HG03558 (cell line): Measurements from ENCODE around the gene CDK16.
A peak's percentile ranks its signal among the peaks of the same experiment; 100 is the strongest.

ENCODE experiments used
- ATAC-seq: cut with Tn5 transposase; IDR thresholded peaks from one replicate; pipeline ENCODE4 v1.9.1; 2021; ENCODE audit warnings: moderate number of reproducible peaks; ENCODE audit not compliant: unreplicated experiment; ENCODE audit errors: extremely low read depth

CDK16 gene

DNA sequence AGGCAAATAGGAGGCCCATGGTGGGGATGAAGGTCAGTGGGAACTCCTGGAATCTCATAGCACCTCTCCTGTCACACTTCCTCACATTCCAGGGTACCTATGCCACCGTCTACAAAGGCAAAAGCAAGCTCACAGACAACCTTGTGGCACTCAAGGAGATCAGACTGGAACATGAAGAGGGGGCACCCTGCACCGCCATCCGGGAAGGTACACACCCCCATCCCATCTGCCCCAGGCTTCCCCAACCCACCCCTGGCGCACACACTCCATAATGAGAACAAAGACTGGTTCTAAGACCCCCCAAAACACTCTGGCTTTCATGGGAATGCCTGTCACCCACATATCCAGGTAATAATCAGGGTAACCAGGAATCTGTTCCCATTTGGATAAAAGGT lies 6.4 kb downstream of the CDK16 start:
- ATAC-seq, result no peak

DNA sequence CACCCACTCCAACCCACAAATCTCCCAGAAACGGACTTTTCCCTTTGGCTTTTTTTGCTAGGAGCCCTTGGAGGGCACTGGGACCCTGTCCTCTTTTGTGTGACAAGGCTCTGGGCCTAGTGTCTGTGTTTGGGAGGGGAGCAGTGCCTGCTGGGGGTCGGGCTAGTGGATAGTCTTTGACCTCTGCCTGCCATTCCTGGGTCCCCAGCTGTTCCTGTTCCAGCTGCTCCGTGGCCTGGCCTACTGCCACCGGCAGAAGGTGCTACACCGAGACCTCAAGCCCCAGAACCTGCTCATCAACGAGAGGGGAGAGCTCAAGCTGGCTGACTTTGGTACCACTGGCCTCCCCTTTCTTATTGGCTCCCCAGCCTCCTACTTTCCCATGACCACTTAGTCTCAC lies 7.6 kb downstream of the CDK16 start:
- no peak for ATAC-seq

DNA sequence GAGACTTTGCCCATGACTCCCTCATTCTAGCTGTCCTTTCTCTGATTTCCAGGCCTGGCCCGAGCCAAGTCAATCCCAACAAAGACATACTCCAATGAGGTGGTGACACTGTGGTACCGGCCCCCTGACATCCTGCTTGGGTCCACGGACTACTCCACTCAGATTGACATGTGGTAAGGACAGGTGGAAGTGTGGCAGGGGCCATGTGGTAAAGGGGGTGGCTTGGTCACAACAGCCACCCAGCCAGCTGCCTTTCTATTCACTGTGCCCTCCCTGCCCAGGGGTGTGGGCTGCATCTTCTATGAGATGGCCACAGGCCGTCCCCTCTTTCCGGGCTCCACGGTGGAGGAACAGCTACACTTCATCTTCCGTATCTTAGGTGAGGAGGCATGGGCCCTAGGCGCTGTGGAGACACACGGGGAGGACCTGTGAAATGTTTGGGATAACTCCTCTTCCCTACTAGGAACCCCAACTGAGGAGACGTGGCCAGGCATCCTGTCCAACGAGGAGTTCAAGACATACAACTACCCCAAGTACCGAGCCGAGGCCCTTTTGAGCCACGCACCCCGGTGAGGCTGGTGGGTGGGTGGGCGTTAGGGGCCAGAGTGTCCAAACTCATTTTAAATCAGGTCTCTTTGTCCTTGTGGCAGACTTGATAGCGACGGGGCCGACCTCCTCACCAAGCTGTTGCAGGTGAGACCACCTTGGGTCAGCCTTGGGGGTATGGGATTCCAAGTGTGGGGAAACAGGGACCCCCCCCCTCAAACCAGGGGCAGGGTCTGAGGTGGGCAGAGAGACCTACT lies 8.3 kb downstream of the CDK16 start:
- ATAC-seq, result no peak

DNA sequence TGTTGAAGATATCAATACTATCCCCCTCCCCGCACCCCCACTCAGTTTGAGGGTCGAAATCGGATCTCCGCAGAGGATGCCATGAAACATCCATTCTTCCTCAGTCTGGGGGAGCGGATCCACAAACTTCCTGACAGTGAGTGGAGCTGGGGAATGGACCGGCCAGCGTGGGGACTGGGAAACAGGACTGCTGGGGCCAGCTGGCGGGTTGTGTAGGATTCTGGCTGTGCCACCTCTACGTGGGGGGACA lies 8.8 kb downstream of the CDK16 start:
- no peak for ATAC-seq

DNA sequence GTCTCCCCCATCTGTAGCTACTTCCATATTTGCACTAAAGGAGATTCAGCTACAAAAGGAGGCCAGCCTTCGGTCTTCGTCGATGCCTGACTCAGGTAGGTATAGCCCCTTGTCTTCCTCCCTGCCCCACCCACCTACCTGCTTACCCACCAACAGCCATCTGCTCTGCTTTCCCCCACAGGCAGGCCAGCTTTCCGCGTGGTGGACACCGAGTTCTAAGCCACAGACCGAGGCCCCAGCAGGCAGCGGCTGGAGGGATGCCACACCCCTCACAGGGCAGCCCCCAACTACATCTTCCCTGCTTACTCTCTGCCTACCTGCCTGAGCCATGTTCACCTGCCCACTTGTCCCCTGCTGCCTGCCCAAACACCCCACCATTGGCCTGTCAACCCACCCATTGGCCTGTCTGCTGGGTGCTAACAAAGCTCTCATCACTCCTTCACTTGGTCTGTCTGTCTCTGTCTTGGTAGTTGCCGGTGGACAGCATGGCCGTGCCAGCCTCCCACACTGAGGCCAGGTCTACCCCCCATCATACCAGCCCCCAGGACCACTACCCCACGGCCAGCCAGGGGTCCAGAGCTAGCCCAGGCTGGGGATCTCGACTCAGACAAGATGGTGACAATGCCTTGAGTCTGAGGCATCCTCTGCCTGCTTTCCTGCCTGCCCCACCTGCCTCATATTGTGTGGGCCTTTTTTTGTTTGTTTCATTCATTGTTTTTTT lies 10.2 kb downstream of the CDK16 start:
- ATAC-seq, result no peak

DNA sequence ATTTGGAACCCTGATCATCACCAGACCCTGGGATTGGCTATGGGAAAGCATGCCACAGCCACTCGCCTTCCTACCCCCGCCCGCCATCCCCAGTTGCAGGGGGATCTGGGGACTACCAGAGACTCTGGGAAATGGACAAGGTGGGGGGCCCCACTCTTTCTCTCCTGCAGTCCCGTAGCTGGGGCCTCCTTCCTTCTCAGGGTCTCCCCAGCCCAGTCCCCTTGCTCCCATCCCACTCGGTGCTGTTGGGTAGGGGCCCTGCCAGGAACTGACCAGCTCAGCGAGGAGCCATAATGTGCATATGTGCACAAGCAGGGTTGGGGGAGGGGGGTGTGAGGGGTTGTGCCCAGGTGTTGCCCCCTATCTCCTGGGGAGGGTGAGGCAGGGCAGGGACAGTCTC lies 10.9 kb downstream of the CDK16 start:
- no peak for ATAC-seq

DNA sequence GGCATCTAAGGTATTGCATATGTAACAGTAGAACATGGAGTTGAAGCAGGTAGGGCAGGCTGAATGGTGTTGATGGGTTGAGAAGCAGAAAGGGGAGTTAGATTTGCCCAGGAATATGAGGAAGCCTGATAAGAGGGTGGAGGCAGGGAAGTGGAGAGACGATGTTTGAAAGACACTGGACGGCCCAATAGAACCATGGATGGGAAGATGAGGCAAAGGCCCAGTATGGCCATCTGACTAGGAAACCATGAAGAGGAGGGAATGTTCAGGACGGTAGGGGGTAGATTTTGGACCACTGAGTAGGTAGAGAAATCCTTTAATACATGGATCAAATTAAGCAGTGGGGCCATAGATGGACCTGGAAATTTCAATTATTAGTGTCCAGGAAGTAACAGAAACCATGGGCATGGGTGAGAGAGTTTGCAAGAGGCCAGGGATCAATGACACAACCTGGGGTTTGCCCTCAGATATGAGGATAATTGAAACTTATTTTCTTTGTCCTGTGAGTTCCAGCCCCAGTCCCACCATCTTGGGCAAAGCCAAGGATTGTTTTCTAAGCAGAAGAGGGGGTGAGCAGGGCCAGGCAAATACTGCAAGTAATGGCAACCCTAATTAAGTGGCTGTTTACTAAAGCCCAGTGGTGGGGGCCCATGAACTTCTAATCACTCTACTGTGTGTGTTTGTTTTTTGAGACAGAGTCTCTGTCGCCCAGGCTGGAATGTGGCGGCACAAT lies 11.8 kb downstream of the CDK16 start:
- ATAC-seq, result no peak

DNA sequence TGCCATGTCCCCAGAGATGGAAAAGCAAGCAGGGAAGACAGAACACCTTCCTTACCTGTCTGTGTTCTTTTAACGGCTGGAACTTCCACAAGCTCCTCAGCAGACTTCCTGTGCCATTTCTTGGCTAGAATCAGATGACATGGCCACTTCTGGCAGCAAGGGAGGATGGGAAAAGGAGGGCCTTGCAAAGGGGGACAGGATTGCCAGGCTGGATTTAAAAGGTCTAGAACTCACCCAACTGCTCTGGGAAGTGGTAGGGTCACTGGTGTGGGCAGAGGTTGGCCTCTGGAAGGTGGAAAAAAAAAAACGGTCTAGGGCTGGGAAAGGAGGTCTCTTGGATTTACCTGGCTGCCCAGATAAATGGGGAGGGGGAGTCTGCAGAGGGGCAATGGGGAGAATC lies 12.7 kb downstream of the CDK16 start:
- no peak for ATAC-seq

DNA sequence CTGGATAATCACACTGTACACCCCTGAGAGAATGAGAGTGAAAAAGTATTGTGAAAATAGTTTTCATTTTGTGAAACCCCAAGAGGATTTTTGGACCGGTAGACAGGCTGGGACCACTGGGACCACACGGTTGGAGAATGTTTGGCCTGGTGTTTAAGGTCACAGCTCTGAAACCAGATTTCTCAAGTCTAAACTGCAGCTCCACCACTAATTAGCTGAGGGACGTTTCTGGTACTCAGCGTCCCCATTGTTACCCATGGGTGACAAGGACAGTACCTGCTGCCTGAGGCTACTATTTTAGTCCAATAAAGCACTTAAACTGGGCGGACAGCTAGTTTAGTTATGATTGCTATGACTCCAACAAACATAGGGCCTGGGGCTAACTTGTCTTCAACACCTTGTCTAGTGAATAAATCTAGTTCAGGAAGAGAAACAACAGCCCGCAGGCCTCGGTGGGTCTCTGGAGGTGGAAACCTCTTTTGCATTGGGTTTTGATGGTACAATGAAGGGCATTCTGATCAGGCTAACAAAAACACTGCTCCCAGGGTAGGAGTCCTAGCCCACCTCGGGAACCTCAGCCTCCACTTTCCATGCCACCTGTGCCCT lies 13.8 kb downstream of the CDK16 start:
- ATAC-seq, result no peak

- ATAC-seq, result peak; percentile 6
Observed at GRCh38 chrX:47232803-47233332, 14.4 kb downstream of the CDK16 start, which contains the start of gene USP11. TSS of gene USP11 (plus strand) at chrX:47233009. CDS start at chrX:47233044, 35 bp downstream.

- peak; percentile 52 for ATAC-seq
Observed at GRCh38 chrX:47233333-47234113, 15.0 kb downstream of the CDK16 start.

DNA sequence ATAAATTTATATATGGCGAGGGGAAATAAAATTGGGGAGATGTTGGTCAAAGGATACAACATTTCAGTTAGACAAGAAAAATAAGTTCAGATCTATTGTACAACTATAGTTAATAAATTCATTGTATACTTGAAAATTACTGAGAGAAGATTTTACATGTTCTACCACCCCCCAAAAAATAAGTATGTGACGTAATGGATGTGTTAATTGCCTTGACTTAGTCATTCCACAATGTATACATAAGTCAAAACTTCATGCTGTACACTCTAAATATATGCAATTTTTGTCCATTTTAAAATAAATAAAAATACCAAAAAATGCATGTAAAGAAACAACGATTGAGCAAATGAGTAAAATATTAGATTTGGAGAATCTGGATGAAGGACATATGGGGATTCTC lies 16.1 kb downstream of the CDK16 start:
- ATAC-seq, result no peak

- ATAC-seq, result no peak
Observed at GRCh38 chrX:47235691-47236103, 17.2 kb downstream of the CDK16 start.

DNA sequence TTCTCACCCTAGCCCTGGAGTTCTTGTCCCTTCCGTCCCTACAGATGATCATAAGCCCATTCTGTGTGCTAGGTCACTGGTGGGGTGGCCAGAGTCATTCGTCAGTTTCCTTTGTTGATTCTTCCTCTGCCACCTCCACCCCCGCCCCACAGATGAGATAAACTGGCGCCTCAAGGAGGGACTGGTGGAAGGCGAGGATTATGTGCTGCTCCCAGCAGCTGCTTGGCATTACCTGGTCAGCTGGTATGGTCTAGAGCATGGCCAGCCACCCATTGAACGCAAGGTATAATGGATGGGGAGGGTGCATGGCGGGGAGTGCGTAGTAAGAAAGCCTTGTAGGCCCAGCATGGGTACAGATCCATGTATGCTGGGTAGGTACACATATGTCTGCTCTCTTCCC lies 20.7 kb downstream of the CDK16 start:
- ATAC-seq, result no peak

GRCh38 chrX:47239898-47240545 lies 21.5 kb downstream of the CDK16 start:
- ATAC-seq, result no peak

GRCh38 chrX:47240619-47241018 lies 22.1 kb downstream of the CDK16 start:
- no peak for ATAC-seq

- no peak for ATAC-seq
Observed at GRCh38 chrX:47241201-47242011, 22.9 kb downstream of the CDK16 start.

- ATAC-seq, result no peak
Observed at GRCh38 chrX:47242321-47242720, 23.8 kb downstream of the CDK16 start.

GRCh38 chrX:47243351-47243750 lies 24.9 kb downstream of the CDK16 start:
- ATAC-seq, result no peak
